ENCODE results near the gene POMZP3.
"Not testable (repeated sequence)": the region's sequence is repeated elsewhere in the genome, so short reads cannot be mapped to it uniquely, and the experiment has no call there.

POMZP3 gene

GRCh38 chr7:76588586-76588985, 38.5 kb downstream of the POMZP3 start:
- not testable (repeated sequence) for H3K9me3 ChIP-seq (ENCODE audit: control insufficient read depth in 1 of 2, low read length in 2 of 2); H3K36me3 ChIP-seq (ENCODE audit: control insufficient read depth in 1 of 2, insufficient read depth in 2 of 2, low read length in 2 of 2); H3K27ac ChIP-seq (ENCODE audit: low read depth, low read length); H3K9ac ChIP-seq (ENCODE audit: low read depth in 1 of 2, low read length in 2 of 2); H3K4me3 ChIP-seq (ENCODE audit: low read depth in 1 of 2, low read length in 2 of 2); H3K4me1 ChIP-seq (ENCODE audit: control insufficient read depth in 1 of 2, insufficient read depth in 2 of 2, low read length in 2 of 2); H3K27me3 ChIP-seq (ENCODE audit: control insufficient read depth in 1 of 2, insufficient read depth in 2 of 2, low read length in 2 of 2)

- H3K36me3 ChIP-seq (ENCODE audit: control insufficient read depth in 1 of 2, insufficient read depth in 2 of 2, low read length in 2 of 2); H3K27me3 ChIP-seq (ENCODE audit: control insufficient read depth in 1 of 2, insufficient read depth in 2 of 2, low read length in 2 of 2); H3K27ac ChIP-seq (ENCODE audit: low read depth, low read length); H3K9ac ChIP-seq (ENCODE audit: low read depth in 1 of 2, low read length in 2 of 2); H3K4me3 ChIP-seq (ENCODE audit: low read depth in 1 of 2, low read length in 2 of 2); H3K4me1 ChIP-seq (ENCODE audit: control insufficient read depth in 1 of 2, insufficient read depth in 2 of 2, low read length in 2 of 2); H3K9me3 ChIP-seq (ENCODE audit: control insufficient read depth in 1 of 2, low read length in 2 of 2): not testable (repeated sequence)
Observed at GRCh38 chr7:76586585-76587315, 40.3 kb downstream of the POMZP3 start.

- not testable (repeated sequence) for H3K27me3 ChIP-seq (ENCODE audit: control insufficient read depth in 1 of 2, insufficient read depth in 2 of 2, low read length in 2 of 2); H3K27ac ChIP-seq (ENCODE audit: low read depth, low read length); H3K9ac ChIP-seq (ENCODE audit: low read depth in 1 of 2, low read length in 2 of 2); H3K36me3 ChIP-seq (ENCODE audit: control insufficient read depth in 1 of 2, insufficient read depth in 2 of 2, low read length in 2 of 2); H3K4me3 ChIP-seq (ENCODE audit: low read depth in 1 of 2, low read length in 2 of 2); H3K9me3 ChIP-seq (ENCODE audit: control insufficient read depth in 1 of 2, low read length in 2 of 2); H3K4me1 ChIP-seq (ENCODE audit: control insufficient read depth in 1 of 2, insufficient read depth in 2 of 2, low read length in 2 of 2)
Observed at GRCh38 chr7:76583636-76584281, 43.3 kb downstream of the POMZP3 start.

DNA sequence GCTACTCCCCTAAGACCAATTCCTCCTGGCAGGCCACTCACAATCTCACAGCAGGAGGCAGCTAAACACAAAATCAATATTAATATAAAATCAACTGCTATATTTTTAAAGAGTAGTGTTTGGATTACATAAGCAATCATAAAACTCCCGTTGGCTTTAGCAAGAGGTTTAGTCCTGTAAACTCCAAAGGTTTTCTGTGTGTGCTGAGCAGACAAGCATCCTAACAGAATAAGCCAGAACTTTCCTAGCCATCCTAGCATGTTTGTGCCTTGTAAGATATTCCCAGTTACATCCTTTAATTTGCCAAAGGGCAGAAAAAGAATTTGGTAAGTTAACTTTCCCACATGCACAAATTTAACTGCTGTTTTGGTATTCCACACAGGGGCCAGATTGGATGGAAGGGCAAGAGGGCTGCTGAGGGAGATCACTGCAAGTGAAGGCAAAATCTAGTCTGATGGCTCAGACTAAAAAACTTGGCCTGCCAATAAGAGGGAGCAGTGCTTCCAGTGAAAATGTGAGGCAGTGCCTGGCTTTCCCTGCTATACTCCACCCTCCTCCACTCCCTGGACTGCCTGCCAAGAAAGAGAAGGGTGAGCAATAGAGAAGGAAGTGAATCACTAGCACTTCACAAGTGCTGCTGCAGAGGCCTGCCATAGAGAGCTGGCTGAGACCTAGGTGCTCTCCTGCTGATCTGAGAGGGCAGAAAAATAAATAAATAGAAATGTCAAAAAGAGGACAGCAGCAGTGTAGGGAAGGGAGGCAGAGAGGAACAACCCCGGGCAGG, 44.0 kb downstream of the POMZP3 start:
- not testable (repeated sequence) for H3K27me3 ChIP-seq (ENCODE audit: control insufficient read depth in 1 of 2, insufficient read depth in 2 of 2, low read length in 2 of 2); H3K4me3 ChIP-seq (ENCODE audit: low read depth in 1 of 2, low read length in 2 of 2); H3K4me1 ChIP-seq (ENCODE audit: control insufficient read depth in 1 of 2, insufficient read depth in 2 of 2, low read length in 2 of 2); H3K36me3 ChIP-seq (ENCODE audit: control insufficient read depth in 1 of 2, insufficient read depth in 2 of 2, low read length in 2 of 2); H3K27ac ChIP-seq (ENCODE audit: low read depth, low read length); H3K9me3 ChIP-seq (ENCODE audit: control insufficient read depth in 1 of 2, low read length in 2 of 2); H3K9ac ChIP-seq (ENCODE audit: low read depth in 1 of 2, low read length in 2 of 2)

DNA sequence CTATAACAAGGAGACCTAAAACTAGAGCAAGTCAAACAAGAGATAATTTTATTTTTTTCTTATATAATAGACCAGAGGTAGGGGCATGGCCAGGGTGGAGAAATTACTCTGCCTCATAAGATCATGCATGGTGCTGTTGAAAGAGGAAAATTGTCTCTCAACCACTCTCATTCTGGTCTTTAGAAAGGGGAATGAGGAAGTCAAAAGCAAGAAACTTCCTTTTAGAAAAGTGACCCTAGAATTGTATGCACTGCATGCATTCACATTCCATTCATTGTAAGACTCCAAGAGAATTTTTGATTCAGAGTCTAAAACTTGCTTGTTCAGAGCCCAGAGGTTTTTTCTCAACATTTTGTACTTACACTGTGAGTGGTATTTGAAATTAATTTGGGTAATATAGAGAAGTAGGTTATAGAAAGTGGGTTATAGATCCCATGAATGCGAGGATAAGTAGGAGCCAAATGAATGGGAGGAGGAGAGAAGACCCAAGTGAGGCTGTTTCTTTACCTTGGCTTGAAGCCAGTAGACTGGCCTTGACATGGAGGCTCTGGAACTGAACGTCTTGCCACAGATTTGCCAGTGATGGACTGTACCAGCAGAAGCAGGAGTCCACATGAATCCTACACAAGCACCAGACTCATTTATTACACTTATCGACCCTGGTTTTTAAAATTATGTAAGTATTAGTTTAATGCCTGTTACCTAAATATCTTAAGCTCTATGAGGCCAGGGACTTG, 51.0 kb downstream of the POMZP3 start:
- not testable (repeated sequence) for H3K9me3 ChIP-seq (ENCODE audit: control insufficient read depth in 1 of 2, low read length in 2 of 2); H3K36me3 ChIP-seq (ENCODE audit: control insufficient read depth in 1 of 2, insufficient read depth in 2 of 2, low read length in 2 of 2); H3K4me1 ChIP-seq (ENCODE audit: control insufficient read depth in 1 of 2, insufficient read depth in 2 of 2, low read length in 2 of 2); H3K9ac ChIP-seq (ENCODE audit: low read depth in 1 of 2, low read length in 2 of 2); H3K27me3 ChIP-seq (ENCODE audit: control insufficient read depth in 1 of 2, insufficient read depth in 2 of 2, low read length in 2 of 2); H3K4me3 ChIP-seq (ENCODE audit: low read depth in 1 of 2, low read length in 2 of 2); H3K27ac ChIP-seq (ENCODE audit: low read depth, low read length)

GRCh38 chr7:76575431-76575830, 51.6 kb downstream of the POMZP3 start:
- H3K27me3 ChIP-seq (ENCODE audit: control insufficient read depth in 1 of 2, insufficient read depth in 2 of 2, low read length in 2 of 2); H3K4me3 ChIP-seq (ENCODE audit: low read depth in 1 of 2, low read length in 2 of 2); H3K4me1 ChIP-seq (ENCODE audit: control insufficient read depth in 1 of 2, insufficient read depth in 2 of 2, low read length in 2 of 2): not testable (repeated sequence)

GRCh38 chr7:76572296-76572695, 54.8 kb downstream of the POMZP3 start:
- not testable (repeated sequence) for H3K4me1 ChIP-seq (ENCODE audit: control insufficient read depth in 1 of 2, insufficient read depth in 2 of 2, low read length in 2 of 2); H3K4me3 ChIP-seq (ENCODE audit: low read depth in 1 of 2, low read length in 2 of 2); H3K36me3 ChIP-seq (ENCODE audit: control insufficient read depth in 1 of 2, insufficient read depth in 2 of 2, low read length in 2 of 2); H3K27me3 ChIP-seq (ENCODE audit: control insufficient read depth in 1 of 2, insufficient read depth in 2 of 2, low read length in 2 of 2); H3K27ac ChIP-seq (ENCODE audit: low read depth, low read length); H3K9ac ChIP-seq (ENCODE audit: low read depth in 1 of 2, low read length in 2 of 2); H3K9me3 ChIP-seq (ENCODE audit: control insufficient read depth in 1 of 2, low read length in 2 of 2)

More at GRCh38 chr7:76575431-76575830, 51.6 kb downstream of the POMZP3 start:
- H3K9ac ChIP-seq (ENCODE audit: low read depth in 1 of 2, low read length in 2 of 2); H3K36me3 ChIP-seq (ENCODE audit: control insufficient read depth in 1 of 2, insufficient read depth in 2 of 2, low read length in 2 of 2); H3K27ac ChIP-seq (ENCODE audit: low read depth, low read length); H3K9me3 ChIP-seq (ENCODE audit: control insufficient read depth in 1 of 2, low read length in 2 of 2): not testable (repeated sequence)

DNA sequence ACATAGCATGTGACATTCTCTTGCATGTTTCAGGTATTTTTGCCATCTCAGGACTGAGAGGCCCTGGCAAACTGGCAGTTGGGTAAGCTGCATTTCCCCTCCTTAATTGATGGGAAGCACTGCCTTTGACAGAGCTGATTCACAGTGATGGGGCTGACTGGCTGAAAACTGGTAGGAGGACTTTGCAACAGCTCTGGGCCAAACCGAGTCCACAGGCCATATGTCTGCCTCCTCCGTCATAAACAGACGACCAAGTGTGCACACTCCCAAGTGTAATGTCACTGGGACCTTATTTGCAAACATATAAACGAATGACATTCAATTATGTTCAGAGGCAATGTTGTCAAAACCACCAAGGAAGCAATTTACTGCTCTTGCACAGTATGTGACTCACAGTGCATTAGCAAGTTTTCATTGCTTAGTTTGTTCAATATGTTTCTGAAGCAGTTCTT, 56.7 kb downstream of the POMZP3 start:
- not testable (repeated sequence) for H3K36me3 ChIP-seq (ENCODE audit: control insufficient read depth in 1 of 2, insufficient read depth in 2 of 2, low read length in 2 of 2); H3K9ac ChIP-seq (ENCODE audit: low read depth in 1 of 2, low read length in 2 of 2); H3K9me3 ChIP-seq (ENCODE audit: control insufficient read depth in 1 of 2, low read length in 2 of 2); H3K27ac ChIP-seq (ENCODE audit: low read depth, low read length); H3K27me3 ChIP-seq (ENCODE audit: control insufficient read depth in 1 of 2, insufficient read depth in 2 of 2, low read length in 2 of 2); H3K4me3 ChIP-seq (ENCODE audit: low read depth in 1 of 2, low read length in 2 of 2); H3K4me1 ChIP-seq (ENCODE audit: control insufficient read depth in 1 of 2, insufficient read depth in 2 of 2, low read length in 2 of 2)

DNA sequence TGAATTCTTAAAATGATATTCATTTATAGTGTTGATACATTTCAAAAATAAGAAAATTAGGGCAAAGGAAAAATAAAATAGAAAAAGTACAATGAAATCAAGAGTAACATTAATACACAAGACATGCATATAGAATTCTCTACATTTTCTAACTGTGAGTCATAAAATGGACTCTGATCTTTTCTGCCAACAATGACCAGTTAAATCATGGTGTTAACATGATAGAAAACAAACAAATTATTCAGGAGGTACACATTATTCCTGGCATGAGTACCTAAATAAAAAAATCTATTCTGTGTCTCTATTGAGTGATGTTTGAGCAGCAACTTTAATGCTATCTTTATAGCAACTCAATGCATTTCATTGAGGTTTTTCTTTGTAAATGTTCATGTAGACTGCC, 58.3 kb downstream of the POMZP3 start:
- H3K4me3 ChIP-seq (ENCODE audit: low read depth in 1 of 2, low read length in 2 of 2); H3K4me1 ChIP-seq (ENCODE audit: control insufficient read depth in 1 of 2, insufficient read depth in 2 of 2, low read length in 2 of 2); H3K9ac ChIP-seq (ENCODE audit: low read depth in 1 of 2, low read length in 2 of 2); H3K27me3 ChIP-seq (ENCODE audit: control insufficient read depth in 1 of 2, insufficient read depth in 2 of 2, low read length in 2 of 2); H3K27ac ChIP-seq (ENCODE audit: low read depth, low read length); H3K36me3 ChIP-seq (ENCODE audit: control insufficient read depth in 1 of 2, insufficient read depth in 2 of 2, low read length in 2 of 2); H3K9me3 ChIP-seq (ENCODE audit: control insufficient read depth in 1 of 2, low read length in 2 of 2): not testable (repeated sequence)

DNA sequence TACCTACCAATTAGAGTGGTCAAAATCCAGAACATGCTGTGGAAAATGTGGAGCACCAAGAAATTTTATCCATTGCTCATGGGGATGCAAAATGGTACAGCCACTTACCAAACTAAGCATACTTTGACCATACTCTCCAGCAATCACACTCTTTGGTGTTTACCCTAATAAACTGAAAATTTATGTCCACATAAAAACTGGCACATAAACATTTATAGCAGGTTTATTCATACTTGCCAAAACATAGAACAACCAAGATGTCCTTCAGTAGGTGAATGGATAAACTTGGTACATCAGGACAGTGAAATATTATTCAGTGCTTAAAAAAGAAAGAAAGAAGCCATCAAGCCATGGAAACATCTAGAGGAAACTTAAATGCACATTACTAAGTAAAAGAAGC, 59.3 kb downstream of the POMZP3 start:
- not testable (repeated sequence) for H3K9me3 ChIP-seq (ENCODE audit: control insufficient read depth in 1 of 2, low read length in 2 of 2); H3K9ac ChIP-seq (ENCODE audit: low read depth in 1 of 2, low read length in 2 of 2); H3K36me3 ChIP-seq (ENCODE audit: control insufficient read depth in 1 of 2, insufficient read depth in 2 of 2, low read length in 2 of 2); H3K4me3 ChIP-seq (ENCODE audit: low read depth in 1 of 2, low read length in 2 of 2); H3K27me3 ChIP-seq (ENCODE audit: control insufficient read depth in 1 of 2, insufficient read depth in 2 of 2, low read length in 2 of 2); H3K27ac ChIP-seq (ENCODE audit: low read depth, low read length); H3K4me1 ChIP-seq (ENCODE audit: control insufficient read depth in 1 of 2, insufficient read depth in 2 of 2, low read length in 2 of 2)

All from duodenal mucosa (tissue), 2 donors.